MM.1S (cell line): Measurements from ENCODE around the gene FARP1.

Experiments used
- EZH2 ChIP-seq: fragments of 300-600 bp; sonication (generic); optimal IDR thresholded peaks from 2 replicates; pipeline ENCODE3; 2017; ENCODE audit warnings: low read depth, mild to moderate bottlenecking, antibody characterized with exemption, low read length, mixed read lengths
- EZH2phosphoT487 ChIP-seq: fragments of 300-600 bp; sonication (generic); IDR thresholded peaks from 2 replicates; pipeline ENCODE4 v1.6.1; 2018; ENCODE audit warnings: antibody characterized with exemption, low read length
- TF ChIP-seq, protein P1 (sequence below): fragments of 300-600 bp; sonication (generic); IDR thresholded peaks from 2 replicates; pipeline ENCODE4 v1.5.1; 2016; ENCODE audit warnings: antibody characterized with exemption, low read length, mixed read lengths

DNA sequence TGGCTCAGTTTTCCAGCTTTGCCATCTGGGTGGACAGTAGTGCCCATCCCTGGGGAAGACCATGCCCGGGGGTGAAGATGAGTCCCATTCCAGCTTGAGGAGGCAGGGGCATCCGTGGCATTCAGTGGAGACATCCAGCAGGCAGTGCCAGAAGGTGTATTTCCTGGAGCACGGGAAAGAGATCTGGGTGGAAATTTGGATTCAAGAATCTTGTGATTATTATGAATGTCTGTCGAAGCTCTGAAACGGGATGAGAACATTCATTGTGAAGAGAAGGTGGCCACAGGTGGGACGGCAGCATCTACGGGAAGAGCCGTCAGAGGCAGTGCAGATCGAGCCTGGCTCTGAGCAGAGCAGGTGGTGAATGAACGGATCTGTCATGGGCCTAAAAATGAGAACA lies 201.5 kb downstream of the FARP1 start:
- TF ChIP-seq EZH2phosphoT487 (no peak), EZH2 (no peak)
- TF ChIP-seq, protein P1, sequence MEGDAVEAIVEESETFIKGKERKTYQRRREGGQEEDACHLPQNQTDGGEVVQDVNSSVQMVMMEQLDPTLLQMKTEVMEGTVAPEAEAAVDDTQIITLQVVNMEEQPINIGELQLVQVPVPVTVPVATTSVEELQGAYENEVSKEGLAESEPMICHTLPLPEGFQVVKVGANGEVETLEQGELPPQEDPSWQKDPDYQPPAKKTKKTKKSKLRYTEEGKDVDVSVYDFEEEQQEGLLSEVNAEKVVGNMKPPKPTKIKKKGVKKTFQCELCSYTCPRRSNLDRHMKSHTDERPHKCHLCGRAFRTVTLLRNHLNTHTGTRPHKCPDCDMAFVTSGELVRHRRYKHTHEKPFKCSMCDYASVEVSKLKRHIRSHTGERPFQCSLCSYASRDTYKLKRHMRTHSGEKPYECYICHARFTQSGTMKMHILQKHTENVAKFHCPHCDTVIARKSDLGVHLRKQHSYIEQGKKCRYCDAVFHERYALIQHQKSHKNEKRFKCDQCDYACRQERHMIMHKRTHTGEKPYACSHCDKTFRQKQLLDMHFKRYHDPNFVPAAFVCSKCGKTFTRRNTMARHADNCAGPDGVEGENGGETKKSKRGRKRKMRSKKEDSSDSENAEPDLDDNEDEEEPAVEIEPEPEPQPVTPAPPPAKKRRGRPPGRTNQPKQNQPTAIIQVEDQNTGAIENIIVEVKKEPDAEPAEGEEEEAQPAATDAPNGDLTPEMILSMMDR, result no peak
